Mesangial cell (primary cell): ENCODE data around the gene SERF1B. TPM values are rescaled to one million over a fixed set of nuclear protein-coding genes. Genes with fewer than 3 reads are reported as not detected.

ENCODE experiments used
- total RNA-seq: library from RNA; depleted of rRNA; stranded (reverse); fragments of >200 nt; gene quantifications from 2 replicates; pipeline ENCODE4 v1.2.3, GENCODE V29; 2015

SERF1B gene
- total RNA-seq = 14.8 and 16.1 TPM in 2 replicates

GRCh38 chr5:70025106-70025844 is at the start of gene SERF1B:
Gene SERF1B (plus strand): TSS chr5:70025251. CDS start chr5:70025452, 201 bp downstream.

Other genes starting within 250 kb of the SERF1B start
- 18.3 and 26.6 TPM in 2 replicates for gene SMN2, start 24.4 kb downstream of the SERF1B start, total RNA-seq